Thyroid gland (tissue), 4 donors: ENCODE results near the gene GUSB. TPM values are rescaled to one million over a fixed set of nuclear protein-coding genes. Genes with fewer than 3 reads are reported as not detected.

Experiments
- DNase-seq, 2 donors: peaks; one replicate each; pipeline ENCODE4 v3.0.0-alpha.2; 2019
- H3K27ac ChIP-seq, 3 donors: fragments of 200-600 bp; sonication (generic); 1 replicate in 2 of 3; 2 replicates in 1 of 3; pipeline ENCODE4 v1.5.1; 2016 to 2019; ENCODE audit warnings: mild to moderate bottlenecking in 1 of 3, moderate library complexity in 1 of 3
- H3K27me3 ChIP-seq: fragments of 200-600 bp; sonication (generic); one replicate; pipeline ENCODE4 v1.5.1; 2019
- H3K36me3 ChIP-seq, 2 donors: fragments of 200-600 bp; sonication (generic); one replicate each; pipeline ENCODE4 v1.5.1; 2016 to 2019
- H3K4me1 ChIP-seq, 2 donors: fragments of 200-600 bp; sonication (generic); one replicate each; pipeline ENCODE4 v1.5.1; 2017 to 2019
- H3K4me3 ChIP-seq, 3 donors: fragments of 200-600 bp; sonication (generic); replicated peaks in 1 of 3; 1 replicate in 2 of 3; 2 replicates in 1 of 3; pipeline ENCODE4 v1.5.1; 2016; ENCODE audit warnings: mild to moderate bottlenecking in 1 of 3
- H3K9me3 ChIP-seq: fragments of 200-600 bp; sonication (generic); one replicate; pipeline ENCODE4 v1.5.1; 2017
- POLR2A ChIP-seq, 2 donors: fragments of 450-650 bp; IDR thresholded peaks; one replicate each; pipeline ENCODE4 v1.6.1; 2017; ENCODE audit warnings: antibody characterized with exemption in 2 of 2, mild to moderate bottlenecking in 2 of 2, moderate library complexity in 1 of 2
- WGBS, 2 donors: methylation state at CpG; one replicate each; pipeline ENCODE4 v1.1.5; 2017; 5-methylcytosine and 5-hydroxymethylcytosine counted together
- intact Hi-C: fragments of 100-400 bp; cut with DNase I; formaldehyde crosslinking; loops from one replicate; pipeline ENCODE4 v1.15.1; 2023
- total RNA-seq, 4 donors: library from RNA; depleted of rRNA; stranded (reverse); fragments of >200 nt; gene quantifications; one replicate each; pipeline ENCODE4 v1.2.3, GENCODE V29; 2016
- TF ChIP-seq, protein P1 (sequence below), 6 experiments: fragments of 200-600 bp in 3 of 6; fragments of 450-650 bp in 3 of 6; sonication (generic) in 3 of 6; IDR thresholded peaks; one replicate each; pipeline ENCODE4 v1.5.1; 2016 to 2019; ENCODE audit warnings: antibody characterized with exemption in 6 of 6, mild to moderate bottlenecking in 2 of 6, inconsistent platforms in 1 of 6, moderate library complexity in 1 of 6

GUSB gene
- total RNA-seq, 4 donors from 2014 or later = 30.1 to 51.5 (median 37.6) TPM

DNA sequence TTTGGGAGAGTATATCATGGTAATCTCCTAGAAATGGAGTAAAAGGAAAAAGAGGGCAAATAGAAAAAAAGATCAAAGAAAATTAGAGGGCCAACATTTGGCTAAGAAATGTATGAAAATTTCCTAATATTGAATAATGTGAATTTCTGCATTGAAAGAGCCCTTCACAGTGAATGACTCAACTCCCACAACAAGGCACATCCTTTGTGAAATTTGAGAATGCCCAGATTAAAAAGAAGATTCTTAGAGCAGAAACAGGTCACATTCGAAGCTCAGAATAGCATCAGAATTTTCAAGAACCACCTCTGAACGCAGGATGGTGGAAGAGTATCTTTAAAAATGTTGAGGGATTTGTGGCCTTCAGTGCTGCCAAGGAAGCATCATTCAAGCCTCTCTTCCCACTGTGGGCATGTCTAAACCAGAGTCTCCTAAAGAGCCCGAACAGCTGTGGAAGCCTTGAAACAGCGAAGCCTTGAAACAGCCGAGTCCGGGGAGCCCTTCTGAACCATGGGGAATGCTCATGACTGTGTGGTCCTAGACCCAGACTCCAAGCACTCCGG lies 43.6 kb downstream of the GUSB start:
- intact Hi-C loops = no loop called here
- no peaks in the 10 kb centered on the region for H3K27me3 ChIP-seq
- H3K4me3 ChIP-seq = no peak overlapping the region
- no peak for TF ChIP-seq POLR2A (IDR thresholded peaks at IDR 0.05)
- TF ChIP-seq, protein P1, sequence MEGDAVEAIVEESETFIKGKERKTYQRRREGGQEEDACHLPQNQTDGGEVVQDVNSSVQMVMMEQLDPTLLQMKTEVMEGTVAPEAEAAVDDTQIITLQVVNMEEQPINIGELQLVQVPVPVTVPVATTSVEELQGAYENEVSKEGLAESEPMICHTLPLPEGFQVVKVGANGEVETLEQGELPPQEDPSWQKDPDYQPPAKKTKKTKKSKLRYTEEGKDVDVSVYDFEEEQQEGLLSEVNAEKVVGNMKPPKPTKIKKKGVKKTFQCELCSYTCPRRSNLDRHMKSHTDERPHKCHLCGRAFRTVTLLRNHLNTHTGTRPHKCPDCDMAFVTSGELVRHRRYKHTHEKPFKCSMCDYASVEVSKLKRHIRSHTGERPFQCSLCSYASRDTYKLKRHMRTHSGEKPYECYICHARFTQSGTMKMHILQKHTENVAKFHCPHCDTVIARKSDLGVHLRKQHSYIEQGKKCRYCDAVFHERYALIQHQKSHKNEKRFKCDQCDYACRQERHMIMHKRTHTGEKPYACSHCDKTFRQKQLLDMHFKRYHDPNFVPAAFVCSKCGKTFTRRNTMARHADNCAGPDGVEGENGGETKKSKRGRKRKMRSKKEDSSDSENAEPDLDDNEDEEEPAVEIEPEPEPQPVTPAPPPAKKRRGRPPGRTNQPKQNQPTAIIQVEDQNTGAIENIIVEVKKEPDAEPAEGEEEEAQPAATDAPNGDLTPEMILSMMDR (IDR thresholded peaks at IDR 0.05) = no peak
- no peaks in the 10 kb centered on the region for H3K9me3 ChIP-seq
- no peak for DNase-seq
- WGBS, 2 donors = 94 to 97% methylated on average over 7 of the region's 7 CpGs
- H3K27ac ChIP-seq = no peak overlapping the region
- H3K36me3 ChIP-seq = no peaks in the 10 kb centered on the region
- H3K4me1 ChIP-seq = no peaks in the 10 kb centered on the region

DNA sequence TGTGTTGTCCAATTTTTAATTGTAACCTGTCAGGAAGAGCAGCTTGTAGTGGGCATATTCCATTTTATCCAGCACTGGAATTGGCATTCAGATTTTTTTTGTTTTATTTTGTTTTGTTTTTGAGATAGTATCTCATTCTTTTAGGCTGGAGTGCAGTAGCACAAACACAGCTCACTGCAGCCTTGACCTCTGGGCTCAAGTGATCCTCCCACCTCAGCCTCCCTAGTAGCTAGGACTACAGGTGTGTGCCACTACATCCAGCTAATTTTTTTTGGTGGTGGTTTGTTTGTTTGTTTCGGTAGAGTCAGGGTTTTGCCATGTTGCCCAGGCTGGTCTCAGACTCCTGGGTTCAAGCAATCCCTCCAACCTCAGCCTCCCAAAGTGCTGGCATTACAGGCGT lies 44.7 kb downstream of the GUSB start:
- H3K27me3 ChIP-seq = no peaks in the 10 kb centered on the region
- TF ChIP-seq, protein P1 (IDR thresholded peaks at IDR 0.05) = no peak
- TF ChIP-seq POLR2A (IDR thresholded peaks at IDR 0.05) = no peak
- H3K9me3 ChIP-seq = no peaks in the 10 kb centered on the region
- no peak overlapping the region for H3K4me3 ChIP-seq
- WGBS, 2 donors = 97 to 100% methylated on average over 2 of the region's 2 CpGs
- H3K36me3 ChIP-seq = no peaks in the 10 kb centered on the region
- intact Hi-C loops = no loop called here
- H3K27ac ChIP-seq = no peak overlapping the region
- no peak for DNase-seq
- no peaks in the 10 kb centered on the region for H3K4me1 ChIP-seq

DNA sequence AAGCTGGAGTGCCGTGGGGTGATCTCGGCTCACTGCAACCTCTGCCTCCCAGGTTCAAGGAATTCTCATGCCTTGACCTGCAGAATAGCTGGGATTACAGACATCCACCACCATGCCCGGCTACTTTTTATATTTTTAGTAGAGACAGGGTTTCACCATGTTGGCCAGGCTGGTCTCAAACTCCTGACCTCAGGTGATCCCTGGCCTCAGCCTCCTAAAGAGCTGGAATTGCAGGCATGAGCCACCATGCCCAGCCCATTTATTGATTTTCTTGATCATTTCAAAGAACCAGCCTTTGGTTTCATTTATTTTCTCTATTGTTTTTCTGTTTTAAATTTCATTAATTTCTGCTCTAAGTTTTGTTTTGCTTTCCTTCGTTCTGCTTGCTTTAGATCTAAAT lies 50.3 kb downstream of the GUSB start:
- Histone ChIP-seq H3K27me3 (no peaks in the 10 kb centered on the region), H3K9me3 (no peaks in the 10 kb centered on the region), H3K27ac (no peak overlapping the region), H3K4me1 (no peaks in the 10 kb centered on the region), H3K36me3 (no peaks in the 10 kb centered on the region), H3K4me3 (no peak overlapping the region)
- DNase-seq = no peak
- no peak for TF ChIP-seq POLR2A (IDR thresholded peaks at IDR 0.05)
- TF ChIP-seq, protein P1 (IDR thresholded peaks at IDR 0.05) = no peak
- 91 to 92% methylated on average over 4 of the region's 4 CpGs for WGBS, 2 donors
- intact Hi-C loops = no loop called here

DNA sequence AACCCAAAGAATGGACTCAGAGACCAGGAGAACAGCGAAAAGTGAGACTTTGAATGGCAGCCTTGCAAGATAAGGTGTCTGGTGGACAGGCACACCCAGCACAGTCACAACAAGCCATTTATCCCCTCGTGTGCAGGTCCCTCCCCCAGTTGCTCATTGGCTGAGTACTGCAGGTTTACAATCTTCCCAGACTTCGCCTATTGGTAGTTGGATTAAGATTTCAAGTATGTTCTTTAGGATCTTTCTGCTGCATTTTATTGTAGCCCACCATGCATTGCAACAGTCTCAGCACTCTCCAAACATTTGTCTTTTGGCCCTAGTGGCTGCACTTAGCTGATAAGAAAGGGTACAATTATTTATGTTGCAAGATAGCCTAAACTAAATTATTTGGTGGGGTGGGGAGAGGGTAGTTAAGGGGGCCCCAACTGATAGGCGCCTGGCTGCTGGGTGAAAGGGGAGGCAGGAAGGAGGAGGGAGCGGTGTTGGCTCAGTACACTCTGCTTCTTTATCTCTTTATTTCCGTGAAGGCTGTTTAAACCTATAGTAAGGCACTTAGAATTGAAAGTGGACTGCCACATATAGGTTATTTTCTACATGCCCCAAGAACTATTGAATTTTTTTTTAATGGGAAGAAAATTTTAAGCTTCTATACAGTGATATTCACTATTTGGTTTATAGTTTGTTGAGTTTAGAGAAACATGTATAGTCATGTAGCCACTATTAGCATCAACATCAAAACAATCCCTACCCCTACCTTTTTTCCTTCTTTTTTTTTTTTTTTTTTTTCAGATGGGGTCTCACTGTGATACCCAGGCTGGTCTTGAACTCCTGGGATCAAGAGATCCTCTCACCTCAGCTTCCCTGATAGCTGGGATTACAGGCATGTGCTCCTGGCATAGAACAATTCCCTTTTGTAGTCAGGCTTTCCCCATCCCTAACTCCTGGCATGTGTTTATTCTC lies 54.2 kb downstream of the GUSB start:
- intact Hi-C loops = no loop called here
- WGBS, 2 donors = 78 to 84% methylated on average over 6 of the region's 6 CpGs
- no peak for DNase-seq
- no peak overlapping the region for H3K27ac ChIP-seq
- no peaks in the 10 kb centered on the region for H3K36me3 ChIP-seq
- no peaks in the 10 kb centered on the region for H3K4me1 ChIP-seq
- TF ChIP-seq POLR2A (IDR thresholded peaks at IDR 0.05) = no peak
- TF ChIP-seq, protein P1 (IDR thresholded peaks at IDR 0.05) = no peak
- no peaks in the 10 kb centered on the region for H3K9me3 ChIP-seq
- no peaks in the 10 kb centered on the region for H3K27me3 ChIP-seq
- no peak overlapping the region for H3K4me3 ChIP-seq

DNA sequence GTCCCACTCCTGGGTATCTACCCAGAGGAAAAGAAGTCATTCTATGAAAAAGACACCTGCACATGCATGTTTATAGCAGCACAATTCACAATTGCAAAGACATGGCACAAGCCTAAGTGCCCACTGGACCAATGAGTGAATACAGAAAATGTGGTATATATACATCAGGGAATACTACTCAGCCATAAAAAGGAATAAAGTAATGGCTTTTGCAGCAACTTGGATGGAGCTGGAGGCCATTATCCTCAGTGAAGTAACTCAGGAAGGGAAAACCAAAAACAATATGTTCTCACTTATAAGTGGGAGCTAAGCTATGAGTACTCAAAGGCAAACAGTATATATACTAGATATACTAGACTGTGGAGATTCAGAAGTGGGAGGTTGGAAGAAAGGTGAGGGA lies 55.4 kb downstream of the GUSB start:
- DNase-seq = no peak
- H3K27ac ChIP-seq = no peak overlapping the region
- no peaks in the 10 kb centered on the region for H3K9me3 ChIP-seq
- no peaks in the 10 kb centered on the region for H3K27me3 ChIP-seq
- H3K4me1 ChIP-seq = no peaks in the 10 kb centered on the region
- intact Hi-C loops = no loop called here
- TF ChIP-seq, protein P1 (IDR thresholded peaks at IDR 0.05) = no peak
- no peak for TF ChIP-seq POLR2A (IDR thresholded peaks at IDR 0.05)
- H3K36me3 ChIP-seq = no peaks in the 10 kb centered on the region
- no peak overlapping the region for H3K4me3 ChIP-seq
